ENCODE results near the gene RRP9.
"Not testable (repeated sequence)": the region's sequence is repeated elsewhere in the genome, so short reads cannot be mapped to it uniquely, and the experiment has no call there.

Gene RRP9

GRCh38 chr3:51941798-51942602, at the start of gene RRP9, which contains the start of gene PARP3:
TSS of gene RRP9 (minus strand) at chr3:51941904. CDS start at chr3:51941867, 37 bp downstream.
TSS of gene PARP3 (plus strand) at chr3:51942363. CDS start at chr3:51943356, 993 bp downstream.
- peak; percentile 99 for DNase-seq

DNA sequence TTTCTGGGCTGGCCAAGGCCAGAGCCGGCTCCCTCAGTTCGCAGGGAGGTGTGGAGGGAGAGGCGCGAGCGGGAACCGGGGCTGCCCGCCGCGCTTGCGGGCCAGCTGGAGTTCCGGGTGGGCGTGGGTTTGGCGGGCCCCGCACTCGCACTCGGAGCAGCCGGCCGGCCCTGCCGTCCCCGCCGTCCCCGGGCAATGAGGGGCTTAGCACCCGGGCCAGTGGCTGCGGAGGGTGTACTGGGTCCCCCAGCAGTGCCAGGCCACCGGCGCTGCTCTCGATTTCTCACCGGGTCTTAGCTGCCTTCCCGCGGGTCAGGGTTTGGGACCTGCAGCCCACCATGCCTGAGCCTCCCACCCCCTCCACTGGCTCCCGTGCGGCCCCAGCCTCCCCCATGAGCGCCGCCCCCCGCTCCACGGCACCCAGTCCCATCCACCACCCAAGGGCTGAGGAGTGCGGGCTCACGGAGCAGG, 48.8 kb upstream of the RRP9 start:
- not testable (repeated sequence) for DNase-seq

- no peak for DNase-seq
Measured at GRCh38 chr3:51988286-51989146, 46.8 kb upstream of the RRP9 start.

- no peak for DNase-seq
Measured at GRCh38 chr3:51987568-51987967, 45.9 kb upstream of the RRP9 start.

DNA sequence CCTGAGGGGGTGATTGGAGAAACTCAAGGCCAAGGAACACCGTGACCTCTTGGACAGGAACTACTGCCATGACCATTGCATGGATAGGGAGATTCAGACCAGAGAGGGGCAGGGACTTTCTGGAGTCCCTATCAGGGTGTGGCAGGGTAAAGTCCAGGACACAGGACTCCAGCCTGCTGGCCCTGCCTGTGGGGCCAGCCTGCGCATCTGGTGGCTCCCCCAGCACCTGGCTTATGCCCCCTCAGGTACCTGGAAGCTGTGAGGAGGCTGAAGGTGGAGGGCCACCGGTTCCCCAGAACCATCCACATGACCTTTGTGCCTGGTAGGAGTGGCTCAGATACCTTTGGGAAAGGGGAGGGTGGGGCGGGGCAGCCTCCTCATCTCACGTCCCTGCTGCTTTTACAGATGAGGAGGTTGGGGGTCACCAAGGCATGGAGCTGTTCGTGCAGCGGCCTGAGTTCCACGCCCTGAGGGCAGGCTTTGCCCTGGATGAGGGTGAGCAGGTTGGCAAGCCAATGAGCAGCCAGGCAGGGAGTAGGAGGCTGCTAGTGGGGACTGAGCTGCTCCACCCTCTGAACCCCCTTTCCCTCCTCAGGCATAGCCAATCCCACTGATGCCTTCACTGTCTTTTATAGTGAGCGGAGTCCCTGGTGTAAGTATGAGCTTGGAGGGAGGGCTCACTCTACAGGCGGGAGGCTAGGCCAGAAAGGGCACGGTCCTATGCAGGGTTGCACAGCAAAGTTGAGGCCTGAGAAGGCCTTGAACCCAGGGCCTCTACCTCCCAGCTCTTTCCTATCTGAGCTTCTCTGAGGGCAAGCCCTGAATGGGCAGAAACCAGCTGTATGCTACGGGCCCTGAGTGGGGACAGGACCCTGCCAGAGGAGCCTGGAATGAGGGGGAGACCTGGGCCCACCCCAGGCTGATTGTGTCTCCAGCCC, 44.6 kb upstream of the RRP9 start:
- no peak for DNase-seq

DNA sequence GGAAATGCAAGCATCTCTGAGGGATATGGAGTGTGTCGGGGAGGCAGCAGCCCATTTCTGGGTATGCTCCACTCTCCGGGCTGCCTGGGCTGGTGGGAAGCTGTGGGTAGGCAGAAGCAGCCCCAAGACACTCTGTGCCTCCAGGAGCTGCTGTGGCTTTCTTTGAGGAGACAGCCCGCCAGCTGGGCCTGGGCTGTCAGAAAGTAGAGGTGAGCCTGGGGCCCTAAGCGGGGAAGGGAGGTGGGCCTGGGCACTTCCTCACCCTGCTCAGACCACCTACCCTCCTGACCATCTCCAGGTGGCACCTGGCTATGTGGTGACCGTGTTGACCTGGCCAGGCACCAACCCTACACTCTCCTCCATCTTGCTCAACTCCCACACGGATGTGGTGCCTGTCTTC, 43.4 kb upstream of the RRP9 start:
- no peak for DNase-seq

- DNase-seq, result no peak
Measured at GRCh38 chr3:51984269-51984647, 42.6 kb upstream of the RRP9 start.

- DNase-seq, result no peak
Measured at GRCh38 chr3:51983578-51984268, 42.0 kb upstream of the RRP9 start.

- DNase-seq, result peak; percentile 75
Measured at GRCh38 chr3:51982838-51983577, 41.3 kb upstream of the RRP9 start, which contains the start of gene ACY1. TSS of gene ACY1 (plus strand) at chr3:51983535. CDS start at chr3:51984065, 530 bp downstream.

DNA sequence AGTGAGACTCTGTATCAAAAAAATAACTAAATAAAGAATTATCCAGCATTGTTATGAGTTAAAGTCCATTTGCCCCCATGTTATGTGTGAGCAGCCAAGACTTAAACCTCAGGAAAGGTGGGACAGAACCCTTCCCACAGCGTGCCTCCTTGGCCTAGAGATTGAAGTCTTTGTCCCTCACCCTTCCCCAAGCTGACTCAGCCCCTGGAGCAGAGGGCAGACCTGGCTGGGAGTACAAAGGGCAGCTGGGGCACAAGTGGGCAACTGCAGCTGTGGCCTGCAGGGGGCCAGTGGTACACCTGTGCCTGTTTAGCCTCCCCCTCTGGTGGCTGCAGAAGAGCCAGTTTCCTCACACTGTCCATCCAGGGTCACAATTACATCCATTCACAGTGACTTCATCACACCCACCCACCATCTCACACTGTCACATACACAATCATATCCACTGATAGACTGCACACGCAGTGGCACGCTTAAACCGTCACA, 40.7 kb upstream of the RRP9 start:
- DNase-seq, result no peak

DNA sequence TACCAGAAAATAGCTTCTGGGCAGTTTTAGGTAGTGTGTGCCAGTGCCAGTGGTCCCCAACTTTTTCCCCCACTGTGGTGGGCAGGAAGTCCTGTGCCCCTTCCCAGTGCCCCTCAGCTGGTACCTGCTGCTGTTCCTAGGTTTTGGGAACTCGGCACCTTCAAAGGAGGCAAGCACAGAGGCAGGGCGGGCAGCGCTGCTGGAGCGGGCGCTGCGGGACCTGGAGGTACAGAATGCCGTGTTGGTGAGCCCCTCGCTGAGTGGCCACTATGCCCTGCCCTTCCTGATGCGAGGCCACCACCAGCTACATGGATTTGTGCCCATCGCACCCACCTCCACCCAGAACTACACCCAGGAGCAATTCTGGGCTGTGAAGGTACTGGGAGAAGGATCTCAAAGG, 38.5 kb upstream of the RRP9 start:
- no peak for DNase-seq

- DNase-seq, result no peak
Measured at GRCh38 chr3:51978143-51978502, 36.4 kb upstream of the RRP9 start.

DNA sequence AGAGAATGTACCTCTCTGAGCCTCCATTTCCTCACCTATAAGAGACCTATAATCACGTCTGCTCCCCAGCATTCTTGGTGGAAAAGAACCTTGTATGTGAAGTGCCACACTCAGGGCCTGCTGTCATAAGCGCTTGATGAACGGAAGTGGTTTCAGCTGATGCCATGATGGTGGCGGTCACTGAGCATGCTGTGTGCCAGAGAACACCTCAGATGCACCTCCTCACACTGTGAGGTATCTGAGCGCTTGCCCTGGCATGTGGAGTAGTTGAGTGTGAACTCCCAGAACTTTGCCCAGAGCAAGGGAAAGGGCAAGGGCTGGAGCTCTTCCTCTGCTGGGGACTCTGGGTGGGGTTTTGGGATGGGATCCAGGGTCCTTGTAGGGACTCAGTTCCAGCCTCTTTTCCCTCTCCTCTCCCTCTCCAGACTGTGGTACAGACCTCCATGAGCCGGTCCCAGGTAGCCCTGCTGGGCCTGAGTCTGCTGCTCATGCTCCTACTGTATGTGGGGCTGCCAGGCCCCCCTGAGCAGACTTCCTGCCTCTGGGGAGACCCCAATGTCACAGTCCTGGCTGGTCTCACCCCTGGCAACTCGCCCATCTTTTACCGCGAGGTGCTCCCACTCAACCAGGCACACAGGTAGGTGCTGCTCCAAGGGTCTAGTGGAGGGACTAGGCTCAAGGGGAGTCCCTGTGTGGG, 35.9 kb upstream of the RRP9 start:
- DNase-seq, result no peak

DNA sequence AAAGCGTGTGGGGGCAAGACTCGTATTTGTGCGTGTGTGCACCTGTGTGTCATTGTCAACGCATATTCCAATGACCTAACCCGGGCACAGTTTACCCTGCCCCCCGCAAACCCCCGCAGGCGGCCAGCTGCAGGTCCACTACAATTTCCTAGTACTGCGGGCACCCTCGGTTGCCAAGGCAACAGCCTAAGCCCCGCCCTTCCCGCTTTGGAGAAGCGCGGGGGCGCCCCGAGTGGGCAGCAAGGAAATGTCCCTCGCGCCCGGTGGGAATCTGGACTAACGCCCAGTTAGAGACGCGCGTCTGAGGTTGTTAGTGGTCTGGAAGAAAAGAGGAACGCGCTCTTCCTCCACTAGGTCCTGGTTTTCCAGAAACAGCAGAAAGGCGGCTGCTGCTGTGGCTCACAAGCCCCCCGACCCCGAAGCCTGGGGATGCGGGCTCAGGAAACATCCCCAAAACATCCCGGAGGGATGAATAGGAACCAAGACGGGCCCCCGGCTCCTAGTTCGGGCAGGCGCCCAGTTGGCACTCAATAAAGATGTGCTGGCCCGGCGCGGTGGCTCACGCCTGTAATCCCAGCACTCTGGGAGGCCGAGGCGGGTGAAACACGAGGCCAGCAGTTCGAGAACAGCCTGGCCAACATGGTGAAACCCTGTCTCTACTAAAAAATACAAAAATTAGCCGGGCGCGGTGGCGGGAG, 34.3 kb upstream of the RRP9 start:
- no peak for DNase-seq

DNA sequence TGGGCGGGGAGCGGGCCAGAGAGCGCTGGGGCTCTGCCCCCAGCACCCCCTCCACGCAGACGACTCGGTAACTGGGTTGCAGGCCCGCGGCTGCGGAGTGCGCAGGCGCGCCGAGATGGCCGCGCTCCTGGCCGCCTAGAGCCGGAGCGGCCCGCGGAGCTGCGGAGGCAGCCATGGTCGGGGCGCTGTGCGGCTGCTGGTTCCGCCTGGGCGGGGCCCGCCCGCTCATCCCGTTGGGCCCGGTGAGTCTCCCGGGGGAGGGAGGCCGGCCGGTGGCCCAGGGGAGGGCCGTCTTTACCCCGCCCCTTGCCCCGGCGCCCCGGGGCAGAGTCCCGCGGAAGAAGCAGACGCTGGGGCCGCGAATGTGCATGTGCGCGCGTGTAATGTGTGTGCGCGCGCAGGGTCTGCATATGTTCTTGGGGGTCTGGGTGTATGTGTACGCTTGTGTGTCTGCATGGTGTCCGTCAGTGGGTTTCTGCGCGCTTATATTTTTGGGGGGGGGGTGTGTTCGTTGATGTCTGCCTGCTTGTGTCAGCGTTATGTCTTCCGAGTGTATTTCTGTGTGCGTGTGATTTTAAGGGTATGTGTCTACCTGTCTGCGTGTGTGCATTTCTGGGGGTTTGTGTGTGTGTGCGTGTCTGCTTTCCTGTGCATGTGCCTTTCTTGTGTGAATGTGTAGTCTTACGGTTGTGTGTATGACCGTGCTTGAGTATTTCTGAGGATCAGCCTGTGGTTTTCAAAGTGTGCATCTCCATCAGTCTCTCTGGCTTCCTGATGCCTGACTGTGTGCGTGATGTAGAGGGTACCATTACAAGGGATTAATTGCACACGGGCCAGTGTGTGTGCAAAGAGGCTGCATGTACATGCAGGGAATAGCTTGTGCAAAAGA, 33.5 kb upstream of the RRP9 start, which contains the start of gene ABHD14A:
TSS of gene ABHD14A (plus strand) at position 102 of the 889 bp plus-strand sequence. CDS start at position 174, 72 bp downstream.
- DNase-seq, result peak; percentile 65

- no peak for DNase-seq
Measured at GRCh38 chr3:51974277-51974962, 32.7 kb upstream of the RRP9 start.

GRCh38 chr3:51971350-51971749, 29.6 kb upstream of the RRP9 start:
- DNase-seq, result no peak

All from stimulated activated CD4-positive, alpha-beta T cell treated with anti-CD3 and anti-CD28 coated beads, Interleukin-12 subunit alpha, Interleukin-12 subunit beta, amount 100 ng/mL, for 4 hours (primary cell).